ENCODE measurements around the gene GRIK3. TPM values are rescaled to one million over a fixed set of nuclear protein-coding genes. Genes with fewer than 3 reads are reported as not detected.
"Not testable (repeated sequence)": the region's sequence is repeated elsewhere in the genome, so short reads cannot be mapped to it uniquely, and the experiment has no call there.

Gene GRIK3
- total RNA-seq, 1 experiment from 2014 or later, result not detected

DNA sequence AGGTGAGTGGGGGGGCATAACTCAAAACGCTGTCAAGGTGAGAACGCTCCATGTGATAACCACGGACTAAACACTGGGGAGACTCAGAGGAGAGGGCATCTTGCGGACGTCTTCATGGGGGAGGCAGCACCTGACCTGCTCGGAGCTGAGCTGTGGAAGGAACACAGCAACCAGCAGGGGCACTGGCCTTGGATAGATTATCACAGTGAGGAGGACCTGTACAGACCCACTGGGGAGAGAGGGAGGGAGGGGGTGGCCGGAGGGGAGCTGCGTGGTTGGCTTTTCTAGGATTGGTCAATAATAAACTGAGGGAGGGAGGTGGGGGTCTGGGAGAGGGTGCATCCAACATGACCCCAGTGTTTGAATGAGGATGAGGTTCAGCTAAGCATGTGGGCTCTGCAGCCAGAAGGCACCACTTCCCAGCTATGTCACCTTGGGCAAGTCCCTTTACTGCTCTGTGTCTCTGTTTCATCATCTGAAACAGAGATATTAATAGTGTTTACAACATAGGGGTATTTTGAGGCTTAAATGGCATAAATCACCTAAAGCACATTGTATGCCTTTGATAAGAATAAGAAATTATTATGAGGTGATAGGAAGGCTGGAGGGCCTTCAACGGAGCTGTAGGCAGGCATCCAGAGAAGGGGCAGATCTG, 123.3 kb downstream of the GRIK3 start:
- DNase-seq (ENCODE audit: low spot score), result no peak

DNA sequence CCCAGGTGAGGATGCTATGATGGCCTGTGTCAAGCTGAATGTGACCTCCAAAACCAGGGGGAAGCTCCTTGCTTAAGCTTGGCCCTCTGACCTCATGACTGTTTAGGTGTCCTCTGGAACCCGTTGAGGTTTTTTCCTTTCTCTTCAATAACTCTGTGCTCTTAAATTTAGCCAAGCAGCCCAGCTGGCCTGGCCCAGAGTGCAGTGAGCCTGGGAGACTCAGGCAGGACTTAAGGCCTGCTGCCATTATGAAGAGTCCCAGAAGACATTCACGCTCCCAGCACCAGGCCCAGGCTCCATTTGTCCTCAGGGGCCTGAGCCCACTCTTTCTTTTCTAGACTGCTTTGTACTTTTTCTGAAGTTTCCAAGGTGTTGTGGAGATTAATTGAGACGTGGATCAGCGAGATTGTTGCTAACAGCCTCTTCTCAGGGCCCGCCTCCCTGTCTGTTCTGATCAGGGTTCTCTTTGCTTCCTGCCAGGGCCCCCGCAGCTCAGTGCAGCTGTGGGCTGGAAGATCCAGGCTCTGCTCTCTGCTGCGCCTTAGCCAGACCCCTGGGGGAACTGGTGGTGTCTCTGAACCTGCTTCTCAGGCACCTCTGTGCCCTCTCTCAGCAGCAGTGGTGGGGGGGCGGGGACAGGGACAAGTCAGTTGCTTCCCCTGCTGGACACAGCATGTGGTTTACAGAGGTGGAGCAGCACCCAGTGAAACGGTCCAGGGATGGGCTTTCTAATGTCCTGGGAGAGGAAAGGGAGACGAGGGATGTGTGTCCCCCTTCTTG, 124.2 kb downstream of the GRIK3 start:
- DNase-seq (ENCODE audit: low spot score), result no peak

DNA sequence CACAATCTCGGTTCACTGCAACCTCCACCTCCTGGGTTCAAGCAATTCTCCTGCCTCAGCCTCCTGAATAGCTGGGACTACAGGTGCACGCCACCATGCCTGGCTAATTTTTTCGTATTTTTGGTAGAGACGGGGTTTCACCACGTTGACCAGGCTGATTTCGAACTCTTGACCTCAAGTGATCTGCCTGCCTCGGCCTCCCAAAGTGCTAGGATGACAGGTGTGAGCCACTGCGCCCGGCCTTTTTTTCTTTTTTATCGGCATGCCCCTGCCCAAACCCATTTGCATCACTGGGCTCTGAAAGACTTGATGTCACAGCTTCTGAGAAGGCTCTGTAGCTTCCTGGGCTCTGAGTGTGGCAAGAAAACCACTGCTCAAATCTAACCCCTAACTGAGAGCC, 125.0 kb downstream of the GRIK3 start:
- DNase-seq (ENCODE audit: low spot score), result not testable (repeated sequence)

DNA sequence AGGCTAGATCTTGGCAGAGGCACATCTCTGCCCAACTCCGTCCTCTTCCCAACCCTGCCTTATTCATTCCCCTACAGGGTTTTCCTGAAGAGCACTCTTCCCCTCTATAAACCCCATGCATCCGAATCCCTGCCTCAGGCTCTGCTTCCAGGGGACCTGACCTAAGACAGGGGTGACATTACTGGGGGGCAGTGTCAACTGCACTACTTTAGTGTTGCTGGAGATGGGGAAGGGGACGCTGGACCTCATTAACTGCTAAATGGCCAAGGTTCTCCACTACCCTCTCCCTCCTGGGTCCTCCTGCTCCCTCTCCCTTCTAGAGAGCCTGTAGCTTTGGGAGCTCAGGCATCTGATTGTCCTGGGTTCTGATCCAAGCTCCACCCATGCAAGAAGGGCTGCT, 126.2 kb downstream of the GRIK3 start:
- DNase-seq (ENCODE audit: low spot score), result no peak

DNA sequence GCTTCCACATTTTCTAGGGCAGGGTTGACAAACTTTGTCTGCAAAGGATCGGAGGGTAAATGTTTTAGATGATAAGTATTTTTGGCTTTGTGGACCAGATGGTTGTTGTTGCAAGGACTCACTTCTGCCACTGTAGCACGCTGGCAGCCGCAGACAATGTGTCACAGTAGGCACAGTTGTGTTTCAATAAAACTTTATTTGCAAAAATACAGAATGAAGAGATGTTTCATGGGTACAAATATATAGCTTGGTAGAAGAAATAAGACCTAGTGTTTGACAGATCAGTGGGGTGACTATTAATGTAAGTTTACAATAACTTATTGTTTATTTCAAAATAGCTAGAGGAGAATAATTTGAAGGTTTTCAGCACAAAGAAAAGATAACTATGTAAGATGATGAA, 127.8 kb downstream of the GRIK3 start:
- DNase-seq (ENCODE audit: low spot score), result no peak

DNA sequence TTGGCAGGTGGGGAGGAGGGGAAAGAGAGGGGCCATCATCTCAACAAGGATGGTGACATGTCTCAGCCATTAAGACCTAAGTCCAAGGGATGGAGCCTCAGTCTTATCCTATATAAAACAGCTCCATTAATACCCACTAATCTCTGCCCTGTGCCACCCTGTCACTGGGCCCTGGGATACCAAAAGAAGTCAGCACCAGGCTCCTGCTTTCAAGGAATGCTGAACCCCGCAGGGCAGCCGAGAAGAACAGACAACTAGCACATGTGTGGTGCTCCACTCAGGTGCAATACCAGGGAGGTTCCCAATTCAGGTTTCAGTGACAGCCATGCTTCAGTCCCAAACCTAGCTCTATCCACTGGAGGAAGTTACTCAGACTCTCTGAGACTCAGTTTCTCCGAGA, 128.4 kb downstream of the GRIK3 start:
- DNase-seq (ENCODE audit: low spot score), result no peak

DNA sequence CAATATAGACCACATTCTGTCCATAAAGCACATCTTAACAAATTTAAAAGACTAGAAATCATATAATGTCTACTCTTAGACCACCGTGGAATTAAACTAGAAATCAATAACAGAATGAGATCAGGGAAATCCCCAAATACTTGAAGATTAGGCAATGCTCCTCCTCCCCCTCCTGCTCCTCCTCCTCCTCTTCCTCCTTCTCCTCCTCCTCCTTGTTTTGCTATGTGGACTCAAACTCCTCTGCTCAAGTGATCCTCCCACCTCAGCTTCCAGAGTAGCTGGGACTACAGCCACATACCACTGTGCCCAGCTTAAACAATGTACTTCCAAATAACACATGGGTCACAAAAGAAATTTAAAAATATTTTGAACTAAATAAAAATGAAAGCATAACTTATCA, 134.2 kb downstream of the GRIK3 start:
- no peak for DNase-seq (ENCODE audit: low spot score)

DNA sequence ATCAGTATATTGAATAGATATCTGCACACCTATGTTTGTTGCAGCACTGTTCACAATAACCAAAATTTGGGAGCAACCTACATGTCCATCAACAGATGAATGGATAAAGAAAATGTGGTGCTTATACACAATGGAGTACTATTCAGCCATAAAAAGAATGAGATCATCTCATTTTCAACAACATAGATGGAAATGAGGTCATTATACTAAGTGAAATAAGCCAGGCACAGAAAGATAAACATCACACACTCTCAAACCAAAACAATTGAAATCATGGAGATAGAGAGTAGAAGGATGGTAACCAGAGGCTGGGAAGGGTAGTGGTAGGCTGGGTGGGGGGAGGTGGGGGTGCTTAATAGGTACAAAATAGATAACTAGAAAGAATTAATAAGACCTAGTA, 136.5 kb downstream of the GRIK3 start:
- DNase-seq (ENCODE audit: low spot score), result not testable (repeated sequence)

DNA sequence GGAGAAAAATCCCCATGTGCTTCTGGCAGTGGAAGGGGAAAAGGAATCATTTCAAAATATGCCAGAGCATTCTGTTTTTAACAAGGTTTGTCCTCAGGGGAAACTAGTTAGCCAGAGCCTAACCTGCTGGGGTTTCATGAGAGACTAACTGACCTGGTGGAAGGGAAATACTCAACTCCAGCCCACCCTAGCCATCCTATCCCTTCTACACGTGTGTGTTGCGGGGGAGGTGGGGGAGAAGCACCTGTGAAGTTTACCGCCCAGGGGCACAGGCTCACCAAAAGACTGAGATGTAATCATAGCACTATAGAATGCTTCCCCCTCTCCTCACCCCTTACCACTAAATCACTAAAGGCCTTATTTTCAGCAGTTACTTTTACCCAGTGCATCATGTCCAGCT, 139.5 kb downstream of the GRIK3 start:
- DNase-seq (ENCODE audit: low spot score), result no peak

DNA sequence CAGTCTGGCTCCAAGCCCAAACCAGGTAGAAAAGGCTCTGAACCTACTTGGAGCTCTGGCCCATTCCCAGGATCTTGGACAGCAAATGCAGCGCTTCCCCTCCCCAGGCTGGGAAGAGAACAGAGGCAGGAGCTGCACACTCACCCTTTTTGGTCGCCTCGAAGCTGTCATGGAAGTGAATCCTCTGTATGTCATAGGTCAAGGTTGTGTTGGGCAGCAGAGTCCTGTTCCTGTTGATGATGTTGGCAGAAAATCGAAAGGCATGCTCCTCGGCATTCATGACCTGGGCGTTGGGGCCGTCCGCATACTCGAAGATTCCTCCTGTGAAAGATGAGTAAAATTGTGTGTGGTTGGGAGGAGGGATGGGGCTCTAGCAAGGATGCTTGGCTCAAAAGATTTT, 143.5 kb downstream of the GRIK3 start:
- no peak for DNase-seq (ENCODE audit: low spot score)

DNA sequence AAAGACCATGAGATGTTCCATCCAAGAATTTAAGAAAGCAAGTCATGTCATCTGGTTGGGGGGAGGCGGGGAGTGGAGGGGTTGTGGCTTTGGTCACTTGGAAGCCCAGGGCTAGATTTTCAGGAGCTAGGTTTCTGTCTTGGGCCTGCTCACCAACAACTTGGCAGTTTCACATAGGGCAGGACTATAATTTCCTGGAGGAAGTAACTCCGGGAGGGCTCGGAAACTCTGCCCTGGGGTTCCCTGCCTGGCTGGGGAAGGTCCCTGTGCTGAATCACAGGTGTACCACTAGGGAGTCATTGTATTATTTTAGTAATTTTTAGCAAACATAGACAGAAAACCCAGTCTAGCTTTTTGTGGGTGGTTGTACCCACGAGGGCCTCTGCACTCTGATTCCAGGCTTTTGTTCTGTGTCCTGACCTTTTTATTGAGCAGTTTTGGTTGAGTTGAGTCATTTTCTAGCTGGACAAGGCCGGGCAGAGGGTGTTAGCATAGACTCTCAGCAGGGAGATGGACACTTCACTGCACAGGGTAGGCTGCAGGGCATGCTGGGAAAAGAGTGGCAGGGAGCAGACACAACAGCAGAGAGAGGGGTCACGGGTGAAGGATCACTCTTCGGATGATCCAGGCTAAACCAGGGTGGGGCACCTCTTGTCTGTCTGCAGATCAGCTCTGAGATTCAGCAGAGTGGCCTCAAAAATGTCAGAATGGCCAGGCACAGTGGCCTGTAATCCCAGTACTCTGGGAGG, 144.7 kb downstream of the GRIK3 start:
- no peak for DNase-seq (ENCODE audit: low spot score)

DNA sequence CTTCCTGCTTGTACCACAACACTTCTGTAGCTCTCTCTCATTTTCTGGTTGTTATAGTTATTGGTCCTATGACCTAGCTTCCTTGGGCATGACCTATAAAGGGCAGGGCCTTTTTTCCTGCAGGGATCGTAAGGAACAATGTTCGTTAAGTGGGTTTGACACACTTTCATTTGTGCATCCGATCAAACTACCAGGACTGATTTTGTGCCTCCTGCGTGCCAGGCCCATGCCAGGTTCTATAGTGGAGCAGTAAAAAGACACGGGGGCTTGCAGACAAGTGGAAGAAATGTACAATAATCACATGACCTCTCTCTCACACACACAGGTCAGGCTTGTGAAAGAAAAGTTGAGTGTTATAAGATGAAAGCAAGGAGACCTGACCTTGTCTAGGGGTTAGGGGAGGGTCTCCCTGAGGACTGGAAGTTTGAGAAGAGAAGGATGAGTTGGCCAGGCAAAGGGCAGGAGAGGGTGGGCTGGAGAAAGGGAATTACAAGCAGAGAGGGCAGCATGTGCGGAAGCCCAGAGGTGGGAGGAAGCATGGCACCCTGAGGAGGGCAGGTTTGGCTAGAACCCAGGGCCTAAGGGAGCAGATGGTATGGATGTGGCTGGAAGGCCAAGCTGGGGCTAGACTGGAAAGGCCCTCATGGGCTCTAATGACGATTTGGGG, 145.4 kb downstream of the GRIK3 start:
- no peak for DNase-seq (ENCODE audit: low spot score)

DNA sequence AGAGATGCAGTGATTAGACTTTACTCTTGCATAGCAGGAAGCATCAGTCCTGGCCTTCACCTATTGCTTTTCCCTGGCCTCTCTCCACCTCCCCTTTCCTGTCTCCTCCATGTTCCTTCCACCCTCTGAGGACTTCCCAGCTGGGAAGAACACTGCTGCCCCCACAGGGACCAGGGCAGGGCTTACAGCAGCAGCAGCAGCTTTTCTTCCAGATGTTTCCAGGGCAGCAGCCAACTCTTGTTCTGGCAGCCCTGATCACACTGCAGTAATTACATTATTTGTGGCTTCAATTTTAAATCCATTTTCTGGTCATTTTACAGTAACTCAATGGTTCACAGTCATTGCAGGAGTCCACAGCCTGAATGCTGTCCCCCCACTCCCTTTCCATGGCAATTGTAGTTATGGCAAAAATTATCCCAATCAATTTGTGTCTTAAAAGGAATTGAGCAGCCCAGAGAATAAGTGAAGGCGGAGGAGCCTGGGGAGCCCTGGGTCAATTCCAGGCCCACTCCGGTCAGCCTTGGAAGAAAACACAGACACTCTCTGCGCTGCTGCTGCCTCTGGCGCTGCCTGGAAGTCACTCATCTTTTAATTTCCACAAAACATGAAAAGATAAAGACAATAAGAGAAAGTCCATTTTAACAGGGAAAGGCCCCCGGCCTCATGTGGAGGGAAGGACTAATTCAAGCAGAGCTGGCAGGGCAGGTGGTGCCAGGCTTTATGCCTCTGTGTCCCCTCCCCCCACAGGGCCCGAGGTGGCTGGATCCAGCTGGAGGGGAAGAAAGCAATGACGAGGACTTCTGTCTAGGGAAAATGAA, 148.6 kb downstream of the GRIK3 start:
- DNase-seq (ENCODE audit: low spot score), result no peak

DNA sequence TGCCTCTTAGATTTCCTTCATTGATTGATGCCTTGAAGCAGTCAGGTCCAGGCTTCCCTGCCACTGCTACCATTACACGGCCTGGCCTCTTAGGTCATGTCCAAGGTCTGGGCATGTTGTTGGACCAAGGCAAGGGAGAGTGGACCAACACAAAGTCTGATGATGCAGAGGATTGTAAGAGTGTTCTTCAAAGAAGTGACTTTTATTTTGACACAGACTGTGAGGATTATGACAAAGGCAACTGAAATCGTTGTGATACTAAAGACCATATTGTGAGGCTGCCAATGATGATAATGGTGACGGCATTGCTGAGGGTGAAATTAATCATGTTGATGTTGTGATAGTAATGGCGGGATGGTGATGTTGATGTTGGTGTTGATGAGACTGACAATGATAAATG, 149.5 kb downstream of the GRIK3 start:
- no peak for DNase-seq (ENCODE audit: low spot score)

DNA sequence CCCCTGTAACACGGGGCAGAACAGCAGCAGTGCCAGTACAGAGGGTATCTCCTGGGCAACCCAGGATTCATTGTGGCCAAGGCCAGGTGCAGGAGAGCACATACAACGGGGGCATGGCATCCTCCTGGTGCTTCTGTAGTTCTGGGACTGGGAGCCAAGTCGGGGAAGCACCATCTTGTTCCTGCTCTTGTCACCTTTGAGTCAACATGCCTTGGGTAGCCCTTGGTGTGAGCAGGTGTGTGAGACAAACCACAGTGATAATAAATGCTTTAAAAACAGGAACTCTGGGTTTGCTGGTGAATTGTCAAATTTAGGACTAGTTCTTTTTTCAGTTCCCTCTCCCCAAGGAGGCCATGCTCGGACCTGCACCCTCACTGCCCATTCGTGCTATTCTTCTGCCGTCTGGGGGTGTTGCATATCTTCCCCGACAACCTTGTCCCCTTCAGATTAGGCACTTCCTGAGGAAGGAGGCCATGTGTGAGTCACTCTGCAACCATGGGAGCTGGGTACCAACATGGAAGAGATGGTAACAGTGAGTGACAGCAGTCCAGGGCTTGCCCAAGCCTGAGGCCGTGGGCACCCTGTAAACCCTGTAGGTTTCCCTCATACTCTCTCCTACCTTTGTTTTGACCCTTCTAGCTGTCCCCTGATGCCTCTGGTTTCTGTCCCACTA, 150.2 kb downstream of the GRIK3 start:
- no peak for DNase-seq (ENCODE audit: low spot score)

DNA sequence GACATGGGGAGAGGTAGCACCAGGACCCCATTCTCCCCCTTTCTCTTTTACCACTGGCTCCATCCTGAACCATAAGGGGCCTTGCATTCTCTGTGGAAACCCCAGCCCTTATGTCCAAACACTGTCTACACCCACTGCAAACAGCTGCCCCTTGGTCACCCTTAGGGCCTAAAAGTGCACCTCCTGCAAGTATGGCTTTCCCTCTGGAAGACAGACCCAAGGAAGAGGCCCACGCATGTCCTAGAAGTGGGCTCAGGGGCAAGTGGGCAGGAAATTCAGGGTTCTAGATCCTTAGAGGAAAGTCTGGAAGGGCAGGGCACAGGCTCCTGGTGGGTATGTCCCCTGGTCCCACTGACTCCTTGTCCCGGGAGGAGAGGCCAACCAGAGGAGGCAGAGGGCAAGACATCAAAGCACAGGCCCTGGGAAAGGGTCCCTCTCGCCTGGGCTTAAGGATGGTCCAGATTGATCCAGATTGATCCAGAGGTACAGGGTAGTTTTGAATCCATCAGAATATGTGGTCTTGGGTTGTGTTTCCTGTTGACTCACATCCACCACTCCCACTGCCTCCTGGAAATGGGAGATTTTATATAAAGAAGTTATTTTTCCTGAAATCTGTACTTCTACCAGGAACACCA, 150.9 kb downstream of the GRIK3 start:
- DNase-seq (ENCODE audit: low spot score), result no peak

DNA sequence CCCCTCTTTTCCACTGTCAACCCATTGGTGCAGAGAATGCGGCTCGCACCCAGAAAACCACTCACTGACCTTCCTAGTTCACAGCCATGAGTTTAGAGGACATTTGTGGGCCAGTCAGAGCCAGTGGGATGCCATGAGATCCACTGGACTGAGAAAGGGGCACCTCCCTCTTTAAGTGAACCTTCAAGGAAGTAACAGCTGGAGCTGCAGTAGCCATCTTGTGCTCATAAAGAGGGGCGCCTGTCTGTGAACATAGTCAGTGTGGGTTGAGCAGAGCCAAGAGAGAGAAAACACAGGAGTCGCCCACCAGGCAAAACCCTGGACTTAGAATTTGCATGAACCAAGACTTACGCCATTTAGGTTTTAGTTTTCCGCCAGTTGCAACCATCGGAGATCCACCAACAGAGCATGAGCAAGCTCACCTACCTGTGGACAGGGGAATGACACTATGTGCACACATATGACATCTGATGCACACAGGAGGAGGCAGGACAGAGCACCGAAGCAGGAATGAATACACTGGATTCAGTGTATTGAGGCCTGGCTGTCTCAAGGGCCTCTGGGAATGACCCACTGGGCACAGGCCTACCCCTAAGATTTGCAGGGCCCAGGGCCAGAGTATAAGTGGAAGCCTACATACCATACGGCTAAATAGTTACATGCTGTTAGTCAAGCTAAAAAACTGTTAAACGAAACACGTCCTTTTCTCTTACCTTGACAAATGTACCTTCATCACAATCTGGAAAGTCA, 151.6 kb downstream of the GRIK3 start:
- DNase-seq (ENCODE audit: low spot score), result no peak

DNA sequence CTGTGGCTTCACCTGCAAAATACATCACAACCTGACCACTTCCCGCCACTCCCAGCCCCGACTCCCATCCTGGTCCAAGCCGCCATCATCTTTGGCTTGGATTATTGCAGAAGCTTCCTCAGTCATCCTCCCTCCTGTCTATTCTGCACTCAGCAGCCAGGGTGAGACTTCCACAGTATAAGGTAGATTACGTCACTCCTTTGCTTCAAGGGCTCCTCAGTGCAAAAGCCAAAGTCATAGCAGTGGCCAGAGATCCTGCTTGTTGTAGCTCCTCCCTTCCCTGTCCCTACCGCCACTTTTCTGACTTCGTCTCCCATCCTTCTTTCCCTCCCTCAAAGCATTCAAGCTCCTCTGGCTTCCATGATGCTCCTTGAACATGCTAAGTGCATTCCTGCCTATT, 152.8 kb downstream of the GRIK3 start:
- DNase-seq (ENCODE audit: low spot score), result no peak

DNA sequence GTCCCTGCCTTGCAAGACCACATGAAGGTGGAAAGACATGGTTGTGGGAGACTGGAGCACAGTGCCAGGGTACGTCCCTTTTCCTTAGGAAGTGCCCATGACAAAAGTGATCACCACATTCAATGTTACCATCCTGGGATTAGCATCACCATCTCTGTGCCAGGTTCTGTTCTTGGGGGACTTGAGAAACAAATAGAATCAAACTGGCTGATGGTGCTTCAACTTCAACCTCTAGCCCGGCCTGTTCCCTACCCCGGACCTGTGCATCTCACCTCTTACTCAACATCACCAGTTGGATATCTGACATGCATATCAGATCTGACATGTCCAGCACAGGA, 153.3 kb downstream of the GRIK3 start:
- no peak for DNase-seq (ENCODE audit: low spot score)
